Anterior cingulate cortex (tissue), 58 donors: ENCODE results near the gene OSGIN1.

Experiments
- DNase-seq, 58 donors: peaks; one replicate each; lab custom pipeline; 2025; lab: John Stamatoyannopoulos, UW

The OSGIN1 gene

GRCh38 chr16:83968891-83969649, 16.0 kb downstream of the OSGIN1 start:
- no peak for DNase-seq

GRCh38 chr16:83969771-83970429, 16.9 kb downstream of the OSGIN1 start:
- peak in 2 of 58 donors; percentile 48 to 65 for DNase-seq

GRCh38 chr16:83970430-83970815, 17.4 kb downstream of the OSGIN1 start:
- no peak for DNase-seq

GRCh38 chr16:83971165-83972130, 18.4 kb downstream of the OSGIN1 start:
- DNase-seq: no peak

GRCh38 chr16:83972256-83973008, 19.4 kb downstream of the OSGIN1 start:
- DNase-seq: no peak

DNA sequence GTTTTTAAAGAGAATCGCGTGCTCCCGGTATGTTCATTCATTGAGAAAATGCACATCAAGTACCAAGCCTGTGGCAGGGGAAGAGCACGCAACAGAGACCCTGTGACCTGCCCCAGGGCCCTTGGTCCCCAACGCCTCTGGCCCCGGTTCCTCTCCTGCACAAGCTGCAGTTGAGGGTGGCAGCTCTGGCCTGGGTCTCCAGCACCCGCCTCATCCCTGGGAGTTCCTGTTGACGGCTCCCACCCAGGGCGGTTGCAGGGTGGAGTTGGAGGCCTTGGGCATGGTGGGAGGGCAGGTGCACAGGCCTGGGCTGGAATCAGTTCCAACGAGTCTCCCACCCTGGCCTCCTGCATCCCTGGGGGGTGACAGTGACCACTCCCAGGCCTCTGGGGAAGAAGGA, 20.0 kb downstream of the OSGIN1 start:
- DNase-seq: no peak

- no peak for DNase-seq
Measured at GRCh38 chr16:83973581-83974385, 20.7 kb downstream of the OSGIN1 start.

- DNase-seq: peak in 1 of 58 donors; percentile 36
Measured at GRCh38 chr16:83974475-83974874, 21.4 kb downstream of the OSGIN1 start.

DNA sequence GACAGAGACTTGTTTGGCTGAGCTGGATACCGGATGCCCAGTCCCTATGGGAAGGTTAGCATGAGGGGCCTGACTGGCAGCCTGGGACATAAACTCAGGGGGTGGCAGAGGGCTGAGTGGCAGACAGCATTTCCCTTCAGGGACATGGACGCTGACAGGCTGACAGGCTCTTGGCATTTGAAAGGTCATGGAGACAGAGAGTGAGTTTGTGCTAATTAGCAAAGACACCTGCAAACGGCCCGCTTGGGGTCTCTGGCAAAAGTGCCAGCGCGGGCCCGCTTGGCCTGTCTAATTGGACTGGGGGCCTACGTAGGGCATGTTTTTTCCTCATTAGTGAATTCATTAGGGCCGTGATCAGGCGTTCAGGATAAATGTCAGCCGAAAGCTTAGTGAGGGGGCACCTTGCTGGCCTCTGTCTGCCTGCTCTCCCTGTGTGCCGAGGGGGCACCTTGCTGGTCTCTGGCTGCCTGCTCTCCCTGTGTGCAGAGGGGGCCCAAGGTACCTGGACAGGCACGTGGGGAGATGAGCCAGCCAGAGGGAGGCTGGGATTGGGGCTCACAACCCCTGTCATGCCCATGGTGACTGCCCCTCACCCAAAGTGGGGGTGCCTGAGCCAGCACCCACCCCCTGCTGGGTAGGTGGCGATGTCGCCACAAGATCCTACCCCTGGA, 22.7 kb downstream of the OSGIN1 start:
- DNase-seq: no peak

DNA sequence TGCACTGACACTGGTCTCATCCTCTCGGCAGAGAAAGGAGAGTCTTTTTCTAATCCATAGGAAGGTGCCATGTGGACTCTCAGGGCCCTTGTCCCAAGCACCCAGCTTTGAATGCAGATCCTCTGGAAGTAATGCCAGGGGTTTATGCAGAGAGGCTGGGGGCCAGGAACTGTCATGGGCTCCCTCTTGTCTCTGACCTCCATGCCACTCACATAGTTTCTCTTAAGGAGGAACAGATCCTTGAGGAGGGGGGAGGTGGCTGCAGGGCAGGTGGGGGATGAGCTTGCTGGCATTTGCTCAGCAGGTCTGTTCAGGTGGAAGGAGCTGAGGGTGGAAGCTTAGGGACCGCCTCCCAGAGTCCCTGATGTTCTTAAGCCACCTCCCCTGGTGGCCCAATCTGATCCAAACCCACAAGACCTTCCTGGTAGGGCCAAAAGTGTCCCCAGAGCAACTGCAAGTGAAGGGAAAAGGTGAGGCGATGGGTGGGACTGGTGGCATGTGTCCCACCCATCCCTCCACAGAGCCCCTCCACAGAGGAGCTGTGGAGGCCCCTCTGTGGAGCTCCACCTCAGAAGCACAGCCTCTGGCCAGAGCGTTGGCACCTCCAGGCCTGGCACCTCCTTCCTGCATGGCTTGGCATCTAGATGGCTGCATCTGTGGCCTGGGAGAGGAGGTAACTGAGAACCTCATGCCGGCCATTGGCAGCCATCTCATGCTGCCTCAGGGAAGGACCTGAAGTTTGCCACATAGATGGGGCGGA, 24.2 kb downstream of the OSGIN1 start:
- DNase-seq: no peak

DNA sequence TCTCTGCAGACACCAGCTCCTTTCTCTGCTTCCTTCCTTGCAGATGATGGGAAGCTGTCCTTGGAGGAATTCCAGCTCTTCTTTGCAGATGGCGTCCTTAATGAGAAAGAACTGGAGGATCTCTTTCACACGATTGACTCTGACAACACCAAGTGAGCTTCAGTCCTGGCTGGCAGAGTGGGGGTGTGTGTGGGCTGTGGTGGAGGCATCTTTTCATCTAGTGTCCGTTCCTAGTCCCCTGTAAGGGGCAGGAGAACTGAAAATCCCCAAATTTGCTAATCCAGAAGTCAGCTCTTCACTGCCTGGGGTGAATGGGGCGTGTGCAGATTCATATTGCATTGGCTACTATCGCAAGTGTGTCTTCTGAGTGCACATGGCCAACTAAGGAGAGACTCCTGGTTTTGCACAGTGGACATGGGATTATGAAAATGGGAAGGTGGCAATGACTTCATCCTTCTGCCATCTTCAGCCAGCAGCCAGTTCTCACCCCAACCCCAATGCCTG, 25.4 kb downstream of the OSGIN1 start:
- DNase-seq: no peak

- no peak for DNase-seq
Measured at GRCh38 chr16:83979441-83979840, 26.4 kb downstream of the OSGIN1 start.

GRCh38 chr16:83980794-83981193, 27.8 kb downstream of the OSGIN1 start:
- DNase-seq: no peak

DNA sequence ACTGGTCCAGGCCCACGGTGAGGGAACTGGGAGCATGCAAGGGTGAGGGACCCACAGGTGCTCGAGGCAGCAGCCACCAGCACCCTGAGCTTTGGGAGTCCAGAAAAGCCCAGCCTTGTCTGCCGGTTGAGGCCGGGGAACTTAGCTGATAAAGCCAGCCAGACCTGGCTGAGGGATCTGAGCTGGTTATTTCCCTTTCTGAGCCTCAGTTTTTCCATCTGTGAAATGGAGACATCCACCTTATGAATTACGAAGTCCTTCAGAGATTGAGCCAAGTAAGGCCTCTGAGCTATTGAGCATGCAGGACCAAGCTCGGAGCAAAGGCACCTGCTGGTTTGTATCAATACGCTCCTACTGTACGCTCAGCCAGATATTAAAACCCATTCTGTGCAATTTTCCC, 28.8 kb downstream of the OSGIN1 start:
- DNase-seq: no peak

GRCh38 chr16:83983491-83983890, 30.5 kb downstream of the OSGIN1 start:
- DNase-seq: no peak

- no peak for DNase-seq
Measured at GRCh38 chr16:83989300-83989699, 36.3 kb downstream of the OSGIN1 start.

- no peak for DNase-seq
Measured at GRCh38 chr16:83990492-83990891, 37.5 kb downstream of the OSGIN1 start.

- DNase-seq: peak in 43 of 58 donors; percentile 10 to 76 (median 35)
Measured at GRCh38 chr16:83992624-83993023, 39.6 kb downstream of the OSGIN1 start.
